ENCODE results near the gene LAMA3. TPM values are rescaled to one million over a fixed set of nuclear protein-coding genes. Genes with fewer than 3 reads are reported as not detected.

LAMA3 gene
- polyA plus RNA-seq, 1 of the 3 experiments (the other 2 are of a cell fraction) = 3.5 TPM

GRCh38 chr18:23856466-23857163 lies 167.4 kb downstream of the LAMA3 start (continued):
- no peak for TF ChIP-seq REST (IDR thresholded peaks at IDR 0.05; ENCODE audit: low read depth, low read length)
- TF ChIP-seq MAX (IDR thresholded peaks at IDR 0.05; ENCODE audit: low read depth) = no peak
- no peak for TF ChIP-seq ELF1 (IDR thresholded peaks at IDR 0.05)
- no peak for TF ChIP-seq NRF1 (IDR thresholded peaks at IDR 0.05; ENCODE audit: low read depth, low read length)
- no peak for TF ChIP-seq USF2 (IDR thresholded peaks at IDR 0.05; ENCODE audit: borderline replicate concordance, low read depth, low read length)
- TF ChIP-seq TAF1 (IDR thresholded peaks at IDR 0.05; ENCODE audit: borderline replicate concordance, low read depth, low read length) = no peak
- TF ChIP-seq FOXJ3 (CRISPR knock-in tag; IDR thresholded peaks at IDR 0.05) = no peak
- TF ChIP-seq FOSL2 (IDR thresholded peaks at IDR 0.05; ENCODE audit: borderline replicate concordance, low read depth) = no peak
- TF ChIP-seq ZBTB33 (IDR thresholded peaks at IDR 0.05; ENCODE audit: borderline replicate concordance, low read depth) = no peak

GRCh38 chr18:23857164-23857552 lies 167.9 kb downstream of the LAMA3 start:
- Histone ChIP-seq H3K36me3 (replicated peaks in 1 of 2; ENCODE audit: control insufficient read depth in 1 of 2, insufficient read depth in 2 of 2, low read length in 1 of 2) (no peaks in the 10 kb centered on the region), H4K20me1 (ENCODE audit: insufficient read depth) (no peaks in the 10 kb centered on the region), H3K27me3 (ENCODE audit: insufficient read depth) (no peaks in the 10 kb centered on the region), H3K4me1 (ENCODE audit: control insufficient read depth in 1 of 2, insufficient read depth in 2 of 2, low read depth in 1 of 2, low read length in 1 of 2) (peaks cover 2 to 28% of the 10 kb centered on the region in 2 experiments; a peak in 3 of 4 replicates), H3K9ac (no peak overlapping the region), H3K4me3 (ENCODE audit: low read depth in 2 of 2, low read length in 1 of 2) (no peak overlapping the region), H3F3A (replicated peaks; ENCODE audit: insufficient read depth) (peaks cover 11% of the 10 kb centered on the region), H3K27ac (ENCODE audit: low read depth in 2 of 2, low read length in 1 of 2) (no peak overlapping the region), H3K4me2 (no peak overlapping the region), H3K9me2 (no peaks in the 10 kb centered on the region), H3K9me3 (no peaks in the 10 kb centered on the region), H3K79me2 (ENCODE audit: insufficient read depth) (no peaks in the 10 kb centered on the region), H2AFZ (ENCODE audit: low read depth) (no peak overlapping the region)
- 98% methylated on average over 4 of the region's 5 CpGs for WGBS (ENCODE audit: low lambda C conversion rate)
- ChIA-PET CTCF (interaction anchor here (1.0 kb wide), 1 partner anchor 61 kb away, joined by 3 read pairs; no protein-coding TSS in a partner anchor), POLR2A (no interaction called here)
- TF ChIP-seq YY1 (IDR thresholded peaks at IDR 0.05; ENCODE audit: low read depth) (no peak), CHD2 (IDR thresholded peaks at IDR 0.05; ENCODE audit: low read length, partially characterized antibody) (no peak), USF2 (IDR thresholded peaks at IDR 0.05; ENCODE audit: borderline replicate concordance, low read depth, low read length) (no peak), ELF1 (IDR thresholded peaks at IDR 0.05) (no peak), FOXM1 (IDR thresholded peaks at IDR 0.05; ENCODE audit: low read depth) (no peak), GATA2 (CRISPR knock-in tag; IDR thresholded peaks at IDR 0.05) (no peak), FOXJ3 (CRISPR knock-in tag; IDR thresholded peaks at IDR 0.05) (no peak), NRF1 (IDR thresholded peaks at IDR 0.05; ENCODE audit: low read depth, low read length) (no peak), FOSL2 (IDR thresholded peaks at IDR 0.05; ENCODE audit: borderline replicate concordance, low read depth) (no peak), REST (IDR thresholded peaks at IDR 0.05; ENCODE audit: low read depth, low read length) (no peak), POLR2AphosphoS5 (IDR thresholded peaks at IDR 0.05; ENCODE audit: low read depth, low read length) (no peak), MAX (IDR thresholded peaks at IDR 0.05; ENCODE audit: low read depth) (no peak)
- no peak for DNase-seq

All from SK-N-SH (cell line).